GM12872 (cell line): ENCODE measurements around the gene PRPH.

ENCODE experiments used
- TF ChIP-seq, protein P1 (sequence below): IDR thresholded peaks from 3 replicates; pipeline ENCODE4 v1.5.1; 2011; ENCODE audit warnings: low read depth, mild to moderate bottlenecking, low read length, moderate library complexity; ENCODE audit not compliant: insufficient read depth

Gene PRPH

GRCh38 chr12:49338830-49339463, 44.0 kb downstream of the PRPH start:
- TF ChIP-seq, protein P1, sequence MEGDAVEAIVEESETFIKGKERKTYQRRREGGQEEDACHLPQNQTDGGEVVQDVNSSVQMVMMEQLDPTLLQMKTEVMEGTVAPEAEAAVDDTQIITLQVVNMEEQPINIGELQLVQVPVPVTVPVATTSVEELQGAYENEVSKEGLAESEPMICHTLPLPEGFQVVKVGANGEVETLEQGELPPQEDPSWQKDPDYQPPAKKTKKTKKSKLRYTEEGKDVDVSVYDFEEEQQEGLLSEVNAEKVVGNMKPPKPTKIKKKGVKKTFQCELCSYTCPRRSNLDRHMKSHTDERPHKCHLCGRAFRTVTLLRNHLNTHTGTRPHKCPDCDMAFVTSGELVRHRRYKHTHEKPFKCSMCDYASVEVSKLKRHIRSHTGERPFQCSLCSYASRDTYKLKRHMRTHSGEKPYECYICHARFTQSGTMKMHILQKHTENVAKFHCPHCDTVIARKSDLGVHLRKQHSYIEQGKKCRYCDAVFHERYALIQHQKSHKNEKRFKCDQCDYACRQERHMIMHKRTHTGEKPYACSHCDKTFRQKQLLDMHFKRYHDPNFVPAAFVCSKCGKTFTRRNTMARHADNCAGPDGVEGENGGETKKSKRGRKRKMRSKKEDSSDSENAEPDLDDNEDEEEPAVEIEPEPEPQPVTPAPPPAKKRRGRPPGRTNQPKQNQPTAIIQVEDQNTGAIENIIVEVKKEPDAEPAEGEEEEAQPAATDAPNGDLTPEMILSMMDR, result no peak

GRCh38 chr12:49339464-49339861, 44.5 kb downstream of the PRPH start:
- TF ChIP-seq, protein P1, result no peak

DNA sequence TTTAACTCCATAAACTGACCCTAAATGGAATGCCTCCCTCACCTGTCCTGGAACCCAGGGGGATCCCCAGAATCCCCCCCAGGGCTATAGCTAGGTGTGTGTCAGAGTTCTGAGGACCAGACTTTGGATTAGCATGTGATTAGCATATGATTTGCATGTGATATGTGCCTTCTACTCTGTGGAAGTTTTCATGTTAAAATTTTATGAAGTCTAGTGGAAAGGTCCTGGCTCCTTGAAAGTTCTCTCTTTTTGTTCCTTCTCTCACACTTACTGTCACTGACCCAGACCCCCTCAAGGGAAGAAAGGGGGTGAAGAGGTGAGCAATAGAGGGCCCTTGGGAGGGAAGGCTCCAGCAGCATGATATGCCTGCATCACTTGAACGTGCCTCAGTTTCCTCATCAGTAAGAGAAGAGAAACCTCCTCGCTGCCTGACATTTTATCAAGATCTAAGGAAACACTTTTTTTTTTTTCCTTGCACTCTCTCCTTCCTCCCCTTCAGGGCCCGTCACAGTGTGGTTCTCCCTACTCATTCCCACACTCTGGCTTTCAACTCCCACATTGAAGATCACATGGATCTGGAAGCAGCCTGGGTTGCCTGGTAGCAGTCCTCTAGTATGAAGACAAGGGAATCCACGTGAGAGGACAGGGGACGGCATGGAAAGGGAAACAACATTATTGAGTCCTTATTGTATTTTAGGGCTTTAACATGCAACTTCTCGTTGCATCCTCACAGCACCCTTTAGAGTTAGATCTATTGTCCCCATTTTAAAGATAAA, 45.3 kb downstream of the PRPH start:
- TF ChIP-seq, protein P1, result no peak

DNA sequence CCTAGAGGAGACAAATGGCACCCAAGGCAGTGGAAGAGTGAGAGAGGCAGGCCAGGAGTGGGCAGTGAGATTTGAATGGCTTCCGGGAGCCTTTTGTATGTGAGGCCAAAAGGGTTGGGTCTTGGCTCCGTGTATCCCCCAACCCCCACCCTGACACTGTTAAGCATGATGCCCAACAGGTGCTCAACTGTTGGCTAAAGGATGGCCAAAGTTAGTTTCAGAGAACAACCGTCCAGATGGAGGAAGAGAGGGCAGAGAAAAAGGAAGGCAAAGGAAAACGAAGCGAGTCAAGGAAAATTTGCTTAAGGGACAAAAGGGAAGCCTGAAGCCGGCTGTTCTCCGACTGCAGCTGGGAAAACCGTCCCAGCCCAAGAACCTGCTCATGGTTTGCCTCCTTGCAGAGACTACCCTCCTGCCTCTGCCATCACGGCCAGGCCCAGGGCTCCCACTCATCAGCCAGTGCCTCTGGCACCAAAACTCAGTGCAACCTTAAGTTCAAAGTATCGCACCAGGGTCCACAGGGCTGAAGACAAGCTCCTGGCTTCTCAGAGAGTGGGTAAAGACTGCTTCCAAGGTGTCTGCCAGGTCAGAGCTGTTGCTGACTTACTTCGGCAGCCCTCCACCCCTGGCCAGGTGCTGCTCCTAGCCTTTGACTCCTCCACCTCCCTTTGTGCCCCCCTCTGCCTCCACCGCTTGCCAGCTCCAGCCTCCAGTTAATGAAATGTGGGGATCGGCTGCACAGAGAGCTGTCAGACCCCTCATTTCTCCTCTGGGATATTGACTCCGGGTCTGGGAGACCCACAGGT, 46.2 kb downstream of the PRPH start:
- TF ChIP-seq, protein P1, result no peak

GRCh38 chr12:49341777-49342065, 46.8 kb downstream of the PRPH start:
- TF ChIP-seq, protein P1, result no peak

DNA sequence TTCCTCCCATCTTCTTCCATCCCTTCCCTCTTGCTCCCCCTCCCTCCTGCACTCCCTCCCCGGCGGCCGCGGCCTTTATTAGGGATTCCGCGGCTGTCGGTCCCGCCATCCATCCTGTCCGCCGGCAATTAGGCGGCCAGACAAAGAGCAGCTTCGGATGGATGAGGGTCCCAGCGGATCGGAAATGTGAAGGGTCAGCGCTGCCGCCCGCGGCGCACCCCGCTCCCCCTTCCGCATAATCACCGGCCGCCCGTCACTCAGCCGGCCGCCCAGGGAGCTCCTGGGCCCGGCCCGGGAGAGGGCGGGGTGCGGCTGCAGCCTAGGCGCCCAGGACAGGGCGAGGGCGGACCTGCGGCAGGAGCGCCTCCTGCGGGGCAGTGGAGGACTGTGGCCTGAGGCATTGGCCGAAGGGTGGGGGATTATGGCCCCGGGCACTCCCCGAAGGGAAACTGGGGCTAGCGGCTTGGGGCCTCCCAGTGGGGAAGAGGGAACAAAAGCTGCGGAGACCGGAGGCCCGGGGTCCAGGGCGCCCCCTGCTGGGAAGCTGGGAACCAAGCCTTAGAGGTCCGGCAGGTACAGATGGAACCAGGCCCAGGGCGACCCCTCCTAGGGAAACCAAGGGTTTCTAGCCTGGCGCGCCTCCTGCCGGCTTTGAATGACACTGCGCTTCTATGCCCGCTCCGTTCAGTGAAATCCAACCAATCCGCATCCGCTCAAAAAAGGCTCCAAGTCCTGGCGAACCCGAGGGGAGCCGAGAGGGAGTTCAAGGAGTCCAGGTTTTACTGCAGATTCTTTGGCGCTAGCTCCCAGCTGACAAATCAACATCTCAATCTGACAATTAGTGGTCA, 47.3 kb downstream of the PRPH start:
- TF ChIP-seq, protein P1, result peak; percentile 93
